ENCODE measurements around the gene SORL1. TPM values are rescaled to one million over a fixed set of nuclear protein-coding genes. Genes with fewer than 3 reads are reported as not detected.
A peak's percentile ranks its signal among the peaks of the same experiment; 100 is the strongest.

Gene SORL1
- total and polyA plus RNA-seq, 3 donors from 2014 or later: 14.7 to 30.0 (median 21.8) TPM

GRCh38 chr11:121487191-121487590, 35.1 kb downstream of the SORL1 start:
- no peak for DNase-seq
- 72 to 75% methylated on average over 5 to 6 of the region's 6 CpGs for WGBS, 2 donors
- no peaks in the 10 kb centered on the region for H3K36me3 ChIP-seq (ENCODE audit: low read depth, missing control alignments)
- no peak overlapping the region for H3K27ac ChIP-seq
- TF ChIP-seq, protein P1, sequence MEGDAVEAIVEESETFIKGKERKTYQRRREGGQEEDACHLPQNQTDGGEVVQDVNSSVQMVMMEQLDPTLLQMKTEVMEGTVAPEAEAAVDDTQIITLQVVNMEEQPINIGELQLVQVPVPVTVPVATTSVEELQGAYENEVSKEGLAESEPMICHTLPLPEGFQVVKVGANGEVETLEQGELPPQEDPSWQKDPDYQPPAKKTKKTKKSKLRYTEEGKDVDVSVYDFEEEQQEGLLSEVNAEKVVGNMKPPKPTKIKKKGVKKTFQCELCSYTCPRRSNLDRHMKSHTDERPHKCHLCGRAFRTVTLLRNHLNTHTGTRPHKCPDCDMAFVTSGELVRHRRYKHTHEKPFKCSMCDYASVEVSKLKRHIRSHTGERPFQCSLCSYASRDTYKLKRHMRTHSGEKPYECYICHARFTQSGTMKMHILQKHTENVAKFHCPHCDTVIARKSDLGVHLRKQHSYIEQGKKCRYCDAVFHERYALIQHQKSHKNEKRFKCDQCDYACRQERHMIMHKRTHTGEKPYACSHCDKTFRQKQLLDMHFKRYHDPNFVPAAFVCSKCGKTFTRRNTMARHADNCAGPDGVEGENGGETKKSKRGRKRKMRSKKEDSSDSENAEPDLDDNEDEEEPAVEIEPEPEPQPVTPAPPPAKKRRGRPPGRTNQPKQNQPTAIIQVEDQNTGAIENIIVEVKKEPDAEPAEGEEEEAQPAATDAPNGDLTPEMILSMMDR (IDR thresholded peaks at IDR 0.05): no peak
- TF ChIP-seq POLR2A (IDR thresholded peaks at IDR 0.05): no peak
- no peaks in the 10 kb centered on the region for H3K4me1 ChIP-seq
- no peaks in the 10 kb centered on the region for H3K27me3 ChIP-seq
- no peaks in the 10 kb centered on the region for H3K9me3 ChIP-seq
- intact Hi-C loops (cut with DNase I; ENCODE audit: low total_unique reads): no loop called here
- no peak overlapping the region for H3K4me3 ChIP-seq

DNA sequence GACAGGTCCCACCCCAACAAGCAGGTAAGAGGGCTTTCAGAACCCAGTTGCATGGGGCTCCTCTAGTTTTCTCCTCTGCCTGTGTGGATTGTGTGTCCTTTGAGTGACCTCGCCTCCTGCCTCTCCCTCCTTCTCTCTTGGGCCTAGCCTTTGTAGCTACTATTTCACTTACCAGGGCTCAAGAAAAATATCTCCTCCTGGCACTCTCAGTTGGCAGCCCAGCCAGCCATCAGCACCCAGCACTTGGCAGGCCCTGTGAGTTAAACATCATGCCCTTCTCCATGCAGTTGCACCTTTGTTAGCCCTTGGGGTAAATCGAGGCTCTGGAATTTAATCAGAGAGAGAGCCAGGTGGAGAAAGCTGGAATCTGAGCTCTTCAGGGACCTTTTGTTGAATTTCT, 36.1 kb downstream of the SORL1 start:
- Histone ChIP-seq H3K4me1 (no peaks in the 10 kb centered on the region), H3K27ac (no peak overlapping the region), H3K9me3 (no peaks in the 10 kb centered on the region), H3K4me3 (no peak overlapping the region), H3K27me3 (no peaks in the 10 kb centered on the region), H3K36me3 (ENCODE audit: low read depth, missing control alignments) (no peaks in the 10 kb centered on the region)
- TF ChIP-seq, protein P1 (IDR thresholded peaks at IDR 0.05): no peak
- no peak for TF ChIP-seq POLR2A (IDR thresholded peaks at IDR 0.05)
- no peak for DNase-seq
- intact Hi-C loops (cut with DNase I; ENCODE audit: low total_unique reads): no loop called here
- 80 to 92% methylated on average over 2 of the region's 2 CpGs for WGBS, 2 donors

- DNase-seq: no peak
- intact Hi-C loops (cut with DNase I; ENCODE audit: low total_unique reads): no loop called here
- Histone ChIP-seq H3K9me3 (no peaks in the 10 kb centered on the region), H3K4me1 (no peaks in the 10 kb centered on the region), H3K27me3 (no peaks in the 10 kb centered on the region), H3K4me3 (no peak overlapping the region), H3K27ac (no peak overlapping the region), H3K36me3 (ENCODE audit: low read depth, missing control alignments) (no peaks in the 10 kb centered on the region)
- WGBS, 2 donors: 86 to 87% methylated on average over 6 of the region's 6 CpGs
- no peak for TF ChIP-seq POLR2A (IDR thresholded peaks at IDR 0.05)
- TF ChIP-seq, protein P1 (IDR thresholded peaks at IDR 0.05): no peak
Measured at GRCh38 chr11:121488641-121489040, 36.5 kb downstream of the SORL1 start.

GRCh38 chr11:121489823-121490222, 37.7 kb downstream of the SORL1 start:
- Histone ChIP-seq H3K4me1 (peaks cover 7% of the 10 kb centered on the region), H3K36me3 (ENCODE audit: low read depth, missing control alignments) (no peaks in the 10 kb centered on the region), H3K27me3 (no peaks in the 10 kb centered on the region), H3K9me3 (no peaks in the 10 kb centered on the region), H3K27ac (no peak overlapping the region), H3K4me3 (no peak overlapping the region)
- intact Hi-C loops (cut with DNase I; ENCODE audit: low total_unique reads): no loop called here
- DNase-seq: no peak
- WGBS, 2 donors: 91 to 96% methylated on average over 2 of the region's 2 CpGs
- TF ChIP-seq, protein P1 (IDR thresholded peaks at IDR 0.05): no peak
- no peak for TF ChIP-seq POLR2A (IDR thresholded peaks at IDR 0.05)

- H3K9me3 ChIP-seq: no peaks in the 10 kb centered on the region
- WGBS, 2 donors: 58 to 62% methylated on average over 7 of the region's 7 CpGs
- intact Hi-C loops (cut with DNase I; ENCODE audit: low total_unique reads): no loop called here
Measured at GRCh38 chr11:121494355-121495099, 42.4 kb downstream of the SORL1 start.

More at GRCh38 chr11:121494355-121495099, 42.4 kb downstream of the SORL1 start:
- no peaks in the 10 kb centered on the region for H3K27me3 ChIP-seq
- DNase-seq: peak; percentile 51
- H3K4me1 ChIP-seq: peaks cover 12% of the 10 kb centered on the region
- no peak overlapping the region for H3K4me3 ChIP-seq
- TF ChIP-seq, protein P1 (IDR thresholded peaks at IDR 0.05): no peak
- H3K27ac ChIP-seq: no peak overlapping the region
- H3K36me3 ChIP-seq (ENCODE audit: low read depth, missing control alignments): no peaks in the 10 kb centered on the region

Measured in testis (tissue), 3 donors.